Adrenal gland (tissue), 12 donors: ENCODE data around the gene DDX31. TPM values are rescaled to one million over a fixed set of nuclear protein-coding genes. Genes with fewer than 3 reads are reported as not detected.

Experiments used
- DNase-seq, 7 donors: peaks; one replicate each; pipeline ENCODE4 v3.0.0-alpha.2; 2019 to 2020
- H3K27ac ChIP-seq, 5 donors: fragments of 200-600 bp; sonication (generic) in 4 of 5; 1 replicate in 3 of 5; 2 replicates in 2 of 5; pipeline versions ENCODE4 v1.5.1 to v1.8.0; 2016 to 2020; ENCODE audit warnings: mild to moderate bottlenecking in 1 of 5
- H3K27me3 ChIP-seq: fragments of 200-600 bp; 2 replicates; pipeline ENCODE4 v1.8.0; 2021
- H3K36me3 ChIP-seq, 2 donors: fragments of 200-600 bp; replicated peaks in 1 of 2; 1 replicate in 1 of 2; 2 replicates in 1 of 2; pipeline versions ENCODE4 v1.5.1 to v1.8.0; 2018 to 2022
- H3K4me1 ChIP-seq, 2 donors: fragments of 200-600 bp; replicated peaks in 1 of 2; 1 replicate in 1 of 2; 2 replicates in 1 of 2; pipeline versions ENCODE4 v1.5.1 to v1.8.0; 2018 to 2021
- H3K4me3 ChIP-seq, 4 donors: fragments of 200-600 bp; sonication (generic) in 3 of 4; one replicate each; pipeline ENCODE4 v1.5.1; 2016 to 2018
- H3K9me3 ChIP-seq, 3 donors: fragments of 200-600 bp; sonication (generic) in 1 of 3; replicated peaks in 1 of 3; 1 replicate in 2 of 3; 2 replicates in 1 of 3; pipeline versions ENCODE4 v1.5.1 to v1.8.0; 2016 to 2021
- POLR2A ChIP-seq, 2 donors: fragments of 450-650 bp; IDR thresholded peaks; one replicate each; pipeline ENCODE4 v1.6.1; 2017; ENCODE audit warnings: antibody characterized with exemption in 2 of 2, mild to moderate bottlenecking in 2 of 2, moderate library complexity in 1 of 2
- WGBS, 4 donors: extraction: QIAGEN DNeasy Blood & Tissue Kit in 2 of 4; methylation state at CpG; one replicate each; pipeline versions ENCODE4 v1.1.5 to v1.1.7; 2013 to 2017; 5-methylcytosine and 5-hydroxymethylcytosine counted together
- intact Hi-C, 2 donors: fragments of 100-400 bp; cut with DNase I; formaldehyde crosslinking; loops; one replicate each; pipeline versions ENCODE4 v1.14.1 to v1.15.0; 2022 to 2023
- polyA plus RNA-seq, 3 donors: library from polyadenylated mRNA; stranded (reverse); fragments of 200-250 nt in 2 of 3; fragments of 350-450 nt in 1 of 3; fragmentation: Illumina TruSeq in 1 of 3; extraction: RNeasy Lipid Tissue Mini Kit (QIAGEN cat#74804) in 1 of 3; gene quantifications; one replicate each; pipeline ENCODE4 v1.2.3, GENCODE V29; 2013 to 2014
- total RNA-seq, 9 donors: library from RNA; depleted of rRNA in 4 of 9; stranded (reverse); fragments of >200 nt in 4 of 9; fragments of 120-200 nt in 1 of 9; fragmentation: NEBNext Ultra II Directional in 1 of 9; extraction: Animal tissue kit (Norgen Biotek cat#: 25700) in 1 of 9; gene quantifications; one replicate each; pipeline versions ENCODE4 v1.1.0 to v1.2.4, GENCODE V29; 2013 to 2023
- TF ChIP-seq, protein P1 (sequence below), 6 experiments: fragments of 450-650 bp in 4 of 6; fragments of 200-600 bp in 2 of 6; sonication (generic) in 1 of 6; IDR thresholded peaks; 1 replicate in 5 of 6; 2 replicates in 1 of 6; pipeline versions ENCODE4 v1.5.1 to v1.8.0; 2016 to 2021; ENCODE audit warnings: antibody characterized with exemption in 6 of 6, mild to moderate bottlenecking in 2 of 6, moderate library complexity in 1 of 6
- donor health status: healthy with polysubstance abuse.
- donor health status: Bipolar disorder and iron deficiency.
- donor health status: DM: yes; HTN: yes; CAD: no.
- donor health status: DM: no; HTN: no; CAD: no.
- donor health status: DM: no; HTN: no; CAD: no.
- donor health status: DM: yes; HTN: yes; CAD: no.

Gene DDX31
- total and polyA plus RNA-seq, 12 donors, result 7.4 to 13.8 (median 9.7) TPM

DNA sequence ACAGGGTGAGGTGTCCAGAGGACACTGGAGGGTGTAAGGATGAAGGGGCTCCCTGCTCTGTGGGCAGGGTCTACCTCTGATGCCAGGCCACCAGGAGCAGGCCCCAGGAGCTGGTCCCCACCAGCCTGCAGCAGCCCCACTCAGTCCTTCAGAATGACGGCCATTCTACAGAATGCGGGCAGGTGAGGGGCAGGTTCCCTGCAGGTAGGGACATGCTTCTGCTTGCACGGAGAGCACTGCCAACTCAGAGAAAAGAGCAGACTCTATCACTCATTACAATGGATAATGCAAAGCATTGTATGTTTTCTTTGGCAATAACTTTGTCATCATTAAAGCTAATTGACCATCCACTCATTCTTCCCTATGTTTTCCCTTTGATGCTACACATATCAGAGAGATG lies 39.0 kb downstream of the DDX31 start:
- Histone ChIP-seq H3K4me3 (no peak overlapping the region), H3K36me3 (peaks cover 0 to 42% of the 10 kb centered on the region in 2 donors), H3K4me1 (no peaks in the 10 kb centered on the region), H3K27ac (no peak overlapping the region), H3K27me3 (no peaks in the 10 kb centered on the region), H3K9me3 (no peaks in the 10 kb centered on the region)
- intact Hi-C loops, result no loop called here
- 83 to 98% (median 92%) methylated on average over 3 of the region's 3 CpGs for WGBS, 4 donors
- TF ChIP-seq, protein P1, sequence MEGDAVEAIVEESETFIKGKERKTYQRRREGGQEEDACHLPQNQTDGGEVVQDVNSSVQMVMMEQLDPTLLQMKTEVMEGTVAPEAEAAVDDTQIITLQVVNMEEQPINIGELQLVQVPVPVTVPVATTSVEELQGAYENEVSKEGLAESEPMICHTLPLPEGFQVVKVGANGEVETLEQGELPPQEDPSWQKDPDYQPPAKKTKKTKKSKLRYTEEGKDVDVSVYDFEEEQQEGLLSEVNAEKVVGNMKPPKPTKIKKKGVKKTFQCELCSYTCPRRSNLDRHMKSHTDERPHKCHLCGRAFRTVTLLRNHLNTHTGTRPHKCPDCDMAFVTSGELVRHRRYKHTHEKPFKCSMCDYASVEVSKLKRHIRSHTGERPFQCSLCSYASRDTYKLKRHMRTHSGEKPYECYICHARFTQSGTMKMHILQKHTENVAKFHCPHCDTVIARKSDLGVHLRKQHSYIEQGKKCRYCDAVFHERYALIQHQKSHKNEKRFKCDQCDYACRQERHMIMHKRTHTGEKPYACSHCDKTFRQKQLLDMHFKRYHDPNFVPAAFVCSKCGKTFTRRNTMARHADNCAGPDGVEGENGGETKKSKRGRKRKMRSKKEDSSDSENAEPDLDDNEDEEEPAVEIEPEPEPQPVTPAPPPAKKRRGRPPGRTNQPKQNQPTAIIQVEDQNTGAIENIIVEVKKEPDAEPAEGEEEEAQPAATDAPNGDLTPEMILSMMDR (IDR thresholded peaks at IDR 0.05), result no peak
- TF ChIP-seq POLR2A (IDR thresholded peaks at IDR 0.05), result no peak
- no peak for DNase-seq

DNA sequence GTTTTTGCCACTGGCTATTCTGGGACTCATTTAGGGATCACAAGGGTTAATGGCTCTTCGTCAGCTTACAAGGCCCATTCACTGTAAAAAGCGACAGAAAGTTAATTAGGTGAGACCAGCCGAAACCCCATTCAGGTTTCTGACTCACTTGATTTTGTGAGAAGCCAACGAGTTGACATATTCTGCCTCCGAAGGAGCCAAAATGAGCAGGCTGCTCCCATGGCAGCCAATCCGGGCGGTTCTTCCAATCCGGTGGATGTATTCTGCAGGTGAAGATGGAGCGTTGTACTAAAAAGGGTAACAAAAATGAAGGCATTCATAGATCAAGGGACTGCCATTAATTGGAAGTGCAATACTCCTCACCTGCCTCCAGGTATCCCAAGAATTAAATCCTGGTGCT lies 39.7 kb downstream of the DDX31 start:
- intact Hi-C loops, result no loop called here
- no peaks in the 10 kb centered on the region for H3K9me3 ChIP-seq
- H3K27ac ChIP-seq, result no peak overlapping the region
- H3K4me3 ChIP-seq, result no peak overlapping the region
- H3K4me1 ChIP-seq, result no peaks in the 10 kb centered on the region
- TF ChIP-seq, protein P1 (IDR thresholded peaks at IDR 0.05), result no peak
- no peak for TF ChIP-seq POLR2A (IDR thresholded peaks at IDR 0.05)
- DNase-seq, result no peak
- H3K36me3 ChIP-seq, result peaks cover 0 to 45% of the 10 kb centered on the region in 2 donors
- no peaks in the 10 kb centered on the region for H3K27me3 ChIP-seq
- WGBS, 4 donors, result 91 to 92% (median 92%) methylated on average over 9 of the region's 9 CpGs

- TF ChIP-seq POLR2A (IDR thresholded peaks at IDR 0.05), result no peak
- TF ChIP-seq, protein P1 (IDR thresholded peaks at IDR 0.05), result no peak
- intact Hi-C loops, result no loop called here
- no peaks in the 10 kb centered on the region for H3K9me3 ChIP-seq
- H3K27me3 ChIP-seq, result no peaks in the 10 kb centered on the region
- H3K36me3 ChIP-seq, result peaks cover 0 to 50% of the 10 kb centered on the region in 2 donors
- no peak overlapping the region for H3K4me3 ChIP-seq
- DNase-seq, result no peak
- 91 to 97% (median 95%) methylated on average over 8 of the region's 8 CpGs for WGBS, 4 donors
- H3K27ac ChIP-seq, result no peak overlapping the region
- no peaks in the 10 kb centered on the region for H3K4me1 ChIP-seq
Observed at GRCh38 chr9:132628746-132629145, 41.0 kb downstream of the DDX31 start.

DNA sequence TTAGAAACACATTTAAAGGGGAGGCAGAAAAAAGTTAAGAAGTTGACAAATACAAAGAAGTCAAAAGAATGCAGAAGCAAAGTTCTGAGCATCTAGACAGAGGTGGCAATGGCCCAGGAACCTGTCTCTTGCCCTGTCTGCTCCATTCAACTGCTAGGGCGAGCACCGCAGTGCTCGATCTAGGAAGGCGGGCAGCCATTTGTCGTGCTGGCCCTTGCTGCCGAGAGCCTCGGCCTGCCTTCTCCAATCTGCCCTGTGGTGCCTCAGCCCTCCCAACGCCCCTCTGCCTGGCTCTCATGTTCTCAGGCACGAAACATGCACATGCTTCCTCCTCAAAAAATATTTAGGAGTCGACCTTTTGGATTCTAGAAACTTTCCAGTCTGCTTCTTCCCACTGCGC lies 42.2 kb downstream of the DDX31 start:
- no peaks in the 10 kb centered on the region for H3K4me1 ChIP-seq
- TF ChIP-seq, protein P1 (IDR thresholded peaks at IDR 0.05), result no peak
- no peak for TF ChIP-seq POLR2A (IDR thresholded peaks at IDR 0.05)
- 88 to 94% (median 92%) methylated on average over 11 of the region's 11 CpGs for WGBS, 4 donors
- no peak overlapping the region for H3K4me3 ChIP-seq
- H3K9me3 ChIP-seq, result no peaks in the 10 kb centered on the region
- intact Hi-C loops, result no loop called here
- no peak overlapping the region for H3K27ac ChIP-seq
- H3K27me3 ChIP-seq, result no peaks in the 10 kb centered on the region
- H3K36me3 ChIP-seq, result peaks cover 0 to 50% of the 10 kb centered on the region in 2 donors
- no peak for DNase-seq
